Spleen (tissue), 11 donors: ENCODE data around the gene PAK4. TPM values are rescaled to one million over a fixed set of nuclear protein-coding genes. Genes with fewer than 3 reads are reported as not detected.

Source experiments
- DNase-seq: peaks from one replicate; pipeline ENCODE4 v3.0.0-alpha.2; 2020
- H3K27ac ChIP-seq, 8 donors: fragments of 200-600 bp; sonication (generic) in 7 of 8; 1 replicate in 4 of 8; 2 replicates in 4 of 8; pipeline versions ENCODE4 v1.5.0 to v1.8.0; 2016 to 2021; ENCODE audit warnings: inconsistent platforms in 4 of 8, mild to moderate bottlenecking in 4 of 8, moderate library complexity in 1 of 8
- H3K27me3 ChIP-seq, 7 donors: fragments of 200-600 bp; sonication (generic) in 6 of 7; replicated peaks in 1 of 7; 1 replicate in 4 of 7; 2 replicates in 3 of 7; pipeline versions ENCODE4 v1.5.0 to v1.8.0; 2016 to 2021; ENCODE audit warnings: inconsistent platforms in 3 of 7, mild to moderate bottlenecking in 1 of 7
- H3K36me3 ChIP-seq, 6 donors: fragments of 200-600 bp; sonication (generic) in 5 of 6; 1 replicate in 4 of 6; 2 replicates in 2 of 6; pipeline versions ENCODE4 v1.5.0 to v1.8.0; 2016 to 2021; ENCODE audit warnings: inconsistent platforms in 2 of 6
- H3K4me1 ChIP-seq, 6 donors: fragments of 200-600 bp; sonication (generic) in 5 of 6; 1 replicate in 3 of 6; 2 replicates in 3 of 6; pipeline versions ENCODE4 v1.5.0 to v1.8.0; 2016 to 2021; ENCODE audit warnings: inconsistent platforms in 3 of 6
- H3K4me3 ChIP-seq, 8 donors: fragments of 200-600 bp; sonication (generic) in 7 of 8; 1 replicate in 4 of 8; 2 replicates in 4 of 8; pipeline versions ENCODE4 v1.5.0 to v1.8.0; 2016 to 2021; ENCODE audit warnings: inconsistent platforms in 4 of 8, mild to moderate bottlenecking in 4 of 8, moderate library complexity in 2 of 8
- H3K9me3 ChIP-seq, 8 donors: fragments of 200-600 bp; sonication (generic) in 7 of 8; 1 replicate in 4 of 8; 2 replicates in 4 of 8; pipeline versions ENCODE4 v1.5.0 to v1.8.0; 2016 to 2021; ENCODE audit warnings: inconsistent platforms in 4 of 8
- CTCF ChIP-seq, 11 experiments: fragments of 200-600 bp in 7 of 11; fragments of 450-650 bp in 4 of 11; sonication (generic) in 4 of 11; IDR thresholded peaks in 8 of 11; conservative IDR thresholded peaks in 3 of 11; 1 replicate in 7 of 11; 2 replicates in 4 of 11; pipeline versions ENCODE4 v1.4.0 to v1.8.0; 2016 to 2021; ENCODE audit warnings: antibody characterized with exemption in 11 of 11, inconsistent platforms in 4 of 11, mild to moderate bottlenecking in 1 of 11
- POLR2A ChIP-seq, 3 donors: fragments of 450-650 bp; IDR thresholded peaks; one replicate each; pipeline ENCODE4 v1.5.1; 2017; ENCODE audit warnings: antibody characterized with exemption in 3 of 3, mild to moderate bottlenecking in 1 of 3
- POLR2AphosphoS5 ChIP-seq, 3 donors: sonication (generic); formaldehyde crosslinking; IDR thresholded peaks; one replicate each; pipeline ENCODE4 v1.5.1; 2017; ENCODE audit warnings: antibody characterized with exemption in 3 of 3
- WGBS, 5 donors: extraction: QIAGEN DNeasy Blood & Tissue Kit in 3 of 5; methylation state at CpG; one replicate each; pipeline versions ENCODE4 v1.1.5 to v1.1.7; 2013 to 2018; 5-methylcytosine and 5-hydroxymethylcytosine counted together
- intact Hi-C: fragments of 100-400 bp; cut with DNase I; formaldehyde crosslinking; loops from one replicate; pipeline ENCODE4 v1.15.0; 2023; ENCODE audit warnings: low total_unique reads
- polyA plus RNA-seq, 3 donors: library from polyadenylated mRNA; stranded (reverse); fragments of 200-250 nt; gene quantifications; one replicate each; pipeline ENCODE4 v1.2.1, GENCODE V29; 2013
- total RNA-seq, 7 donors: library from RNA; depleted of rRNA in 3 of 7; stranded (reverse); fragments of >200 nt in 3 of 7; fragmentation: NEBNext Ultra II Directional in 4 of 7; extraction: Animal tissue kit (Norgen Biotek cat#: 25700) in 4 of 7; gene quantifications; one replicate each; pipeline versions ENCODE4 v1.1.0 to v1.2.1, GENCODE V29; 2016 to 2021
- donor health status: healthy with polysubstance abuse.
- donor health status: DM: no; HTN: no; CAD: no; lungs with moderate emphysema.
- donor health status: DM: no; HTN: no; CAD: no.
- donor health status: Bipolar disorder and iron deficiency.
- donor health status: healthy.
- donor health status: DM: no; HTN: no; CAD: no.
- donor health status: DM: yes; HTN: yes; CAD: no.

The PAK4 gene
- total and polyA plus RNA-seq, 10 donors, result 5.2 to 27.8 (median 14.7) TPM

- TF ChIP-seq CTCF (IDR thresholded peaks at IDR 0.05 in 8 of 11, conservative IDR thresholded peaks at IDR 0.05 in 3 of 11) (no peak), POLR2AphosphoS5 (IDR thresholded peaks at IDR 0.05) (no peak), POLR2A (IDR thresholded peaks at IDR 0.05) (no peak)
- Histone ChIP-seq H3K4me3 (no peak overlapping the region), H3K27ac (no peak overlapping the region), H3K4me1 (peaks cover 0 to 5% (median 0%) of the 10 kb centered on the region in 6 donors), H3K9me3 (no peaks in the 10 kb centered on the region), H3K27me3 (peaks cover 0 to 54% (median 32%) of the 10 kb centered on the region in 7 donors), H3K36me3 (no peaks in the 10 kb centered on the region)
- 80 to 91% (median 83%) methylated on average over 3 of the region's 3 CpGs for WGBS, 5 donors
- intact Hi-C loops, result no loop called here
- DNase-seq, result no peak
Observed at GRCh38 chr19:39205449-39205764, 79.8 kb downstream of the PAK4 start.

- H3K4me1 ChIP-seq, result peaks cover 0 to 5% (median 0%) of the 10 kb centered on the region in 6 donors
- 80 to 90% (median 85%) methylated on average over 6 of the region's 6 CpGs for WGBS, 5 donors
- DNase-seq, result no peak
- intact Hi-C loops, result no loop called here
- no peak overlapping the region for H3K4me3 ChIP-seq
- H3K9me3 ChIP-seq, result no peaks in the 10 kb centered on the region
- peaks cover 0 to 47% (median 31%) of the 10 kb centered on the region in 7 donors for H3K27me3 ChIP-seq
- no peak overlapping the region for H3K27ac ChIP-seq
- TF ChIP-seq POLR2A (IDR thresholded peaks at IDR 0.05), result no peak
- no peak for TF ChIP-seq CTCF (IDR thresholded peaks at IDR 0.05 in 8 of 11, conservative IDR thresholded peaks at IDR 0.05 in 3 of 11)
- TF ChIP-seq POLR2AphosphoS5 (IDR thresholded peaks at IDR 0.05), result no peak
- no peaks in the 10 kb centered on the region for H3K36me3 ChIP-seq
Observed at GRCh38 chr19:39206122-39206521, 80.5 kb downstream of the PAK4 start.

GRCh38 chr19:39207293-39207836 is 81.8 kb downstream of the PAK4 start:
- no peak for DNase-seq
- Histone ChIP-seq H3K4me1 (peaks cover 0 to 5% (median 0%) of the 10 kb centered on the region in 6 donors), H3K36me3 (no peaks in the 10 kb centered on the region), H3K27me3 (peaks cover 0 to 35% (median 22%) of the 10 kb centered on the region in 7 donors), H3K27ac (no peak overlapping the region), H3K9me3 (no peaks in the 10 kb centered on the region), H3K4me3 (no peak overlapping the region)
- 65 to 83% (median 69%) methylated on average over 6 of the region's 6 CpGs for WGBS, 5 donors
- TF ChIP-seq POLR2AphosphoS5 (IDR thresholded peaks at IDR 0.05), result no peak
- no peak for TF ChIP-seq CTCF (IDR thresholded peaks at IDR 0.05 in 8 of 11, conservative IDR thresholded peaks at IDR 0.05 in 3 of 11)
- TF ChIP-seq POLR2A (IDR thresholded peaks at IDR 0.05), result no peak
- intact Hi-C loops, result no loop called here

GRCh38 chr19:39208175-39208795 is 82.7 kb downstream of the PAK4 start:
- Histone ChIP-seq H3K9me3 (no peaks in the 10 kb centered on the region), H3K27ac (no peak overlapping the region), H3K4me3 (no peak overlapping the region), H3K27me3 (peaks cover 0 to 26% (median 13%) of the 10 kb centered on the region in 7 donors), H3K4me1 (peaks cover 0 to 5% (median 0%) of the 10 kb centered on the region in 6 donors), H3K36me3 (no peaks in the 10 kb centered on the region)
- DNase-seq, result no peak
- intact Hi-C loops, result no loop called here
- TF ChIP-seq POLR2A (IDR thresholded peaks at IDR 0.05) (no peak), POLR2AphosphoS5 (IDR thresholded peaks at IDR 0.05) (no peak), CTCF (IDR thresholded peaks at IDR 0.05 in 8 of 11, conservative IDR thresholded peaks at IDR 0.05 in 3 of 11) (no peak)
- 75 to 79% (median 77%) methylated on average over 9 of the region's 9 CpGs for WGBS, 5 donors
